ENCODE measurements around the gene CORO2B. TPM values are rescaled to one million over a fixed set of nuclear protein-coding genes. Genes with fewer than 3 reads are reported as not detected.
A peak's percentile ranks its signal among the peaks of the same experiment; 100 is the strongest.

The CORO2B gene
- total RNA-seq, 1 donor from 2014 or later = 2.9 TPM

GRCh38 chr15:68650901-68651709 lies 72.3 kb downstream of the CORO2B start:
- no peak for DNase-seq (ENCODE audit: low read depth)

GRCh38 chr15:68651916-68652525 lies 73.2 kb downstream of the CORO2B start:
- peak; percentile 74 for DNase-seq (ENCODE audit: low read depth)

- no peak for DNase-seq (ENCODE audit: low read depth)
These were observed 74.3 kb downstream of the CORO2B start for GRCh38 chr15:68653031-68653635.

- no peak for DNase-seq (ENCODE audit: low read depth)
These were observed 75.0 kb downstream of the CORO2B start for GRCh38 chr15:68653801-68654200.

GRCh38 chr15:68654786-68655560 lies 76.2 kb downstream of the CORO2B start:
- DNase-seq (ENCODE audit: low read depth) = no peak

GRCh38 chr15:68655686-68656437 lies 77.1 kb downstream of the CORO2B start:
- no peak for DNase-seq (ENCODE audit: low read depth)

- no peak for DNase-seq (ENCODE audit: low read depth)
These were observed 77.6 kb downstream of the CORO2B start for GRCh38 chr15:68656438-68656739.

GRCh38 chr15:68658151-68658550 lies 79.4 kb downstream of the CORO2B start:
- no peak for DNase-seq (ENCODE audit: low read depth)

GRCh38 chr15:68658641-68659358 lies 80.0 kb downstream of the CORO2B start:
- DNase-seq (ENCODE audit: low read depth) = no peak

GRCh38 chr15:68663526-68663925 lies 84.7 kb downstream of the CORO2B start:
- no peak for DNase-seq (ENCODE audit: low read depth)

- no peak for DNase-seq (ENCODE audit: low read depth)
These were observed 87.5 kb downstream of the CORO2B start for GRCh38 chr15:68666120-68666811.

- DNase-seq (ENCODE audit: low read depth) = no peak
These were observed 88.1 kb downstream of the CORO2B start for GRCh38 chr15:68666812-68667450.

GRCh38 chr15:68667800-68668625 lies 89.2 kb downstream of the CORO2B start:
- DNase-seq (ENCODE audit: low read depth) = no peak

GRCh38 chr15:68668926-68669600 lies 90.3 kb downstream of the CORO2B start:
- DNase-seq (ENCODE audit: low read depth) = no peak

GRCh38 chr15:68672251-68672650 lies 93.5 kb downstream of the CORO2B start:
- no peak for DNase-seq (ENCODE audit: low read depth)

GRCh38 chr15:68672781-68673205 lies 94.0 kb downstream of the CORO2B start:
- no peak for DNase-seq (ENCODE audit: low read depth)

GRCh38 chr15:68674975-68675374 lies 96.2 kb downstream of the CORO2B start:
- DNase-seq (ENCODE audit: low read depth) = peak; percentile 55

GRCh38 chr15:68676011-68676605 lies 97.3 kb downstream of the CORO2B start:
- DNase-seq (ENCODE audit: low read depth) = no peak
